H1 (cell line): ENCODE results near the gene CST2. TPM values are rescaled to one million over a fixed set of nuclear protein-coding genes. Genes with fewer than 3 reads are reported as not detected.

Experiments
- CTCF ChIA-PET: fragments of 300-600 bp; sonication (Branson Sonifier 250); formaldehyde crosslinking; loops from one replicate; lab custom pipeline; 2021; ENCODE audit not compliant: partially characterized antibody; lab: Charles Lee
- POLR2A ChIA-PET: fragments of 300-600 bp; sonication (Branson Sonifier 250); formaldehyde crosslinking; loops from one replicate; lab custom pipeline; 2021; ENCODE audit warnings: inconsistent platforms; ENCODE audit not compliant: partially characterized antibody; lab: Charles Lee
- DNase-seq, 2 experiments: peaks; one replicate each; pipeline versions ENCODE4 v3.0.0 to v3.0.0-alpha.2; 2010 to 2022; ENCODE audit warnings: low spot score in 2 of 2, low read depth in 1 of 2, mixed read lengths in 1 of 2
- FAIRE-seq: peaks from 2 replicates; lab custom pipeline; 2011; peaks lifted over from hg19 to GRCh38; lab: Jason Lieb, UNC
- H2AFZ ChIP-seq: 2 replicates; pipeline ENCODE4 v1.8.1; 2012; ENCODE audit warnings: low read length, inconsistent platforms
- H2AK5ac ChIP-seq: 2 replicates; pipeline ENCODE4 v1.6.1; 2013; ENCODE audit warnings: low read depth, low read length
- H2BK120ac ChIP-seq: replicated peaks from 2 replicates; pipeline ENCODE3; 2013; ENCODE audit warnings: low read depth, low read length, inconsistent platforms
- H2BK12ac ChIP-seq: 2 replicates; pipeline ENCODE4 v1.6.1; 2013; ENCODE audit warnings: low read depth, low read length
- H2BK15ac ChIP-seq: 2 replicates; pipeline ENCODE4 v1.6.1; 2013; ENCODE audit warnings: low read length
- H2BK20ac ChIP-seq: 2 replicates; pipeline ENCODE4 v1.6.1; 2013; ENCODE audit warnings: low read length
- H2BK5ac ChIP-seq: 2 replicates; pipeline ENCODE4 v1.6.1; 2013; ENCODE audit warnings: low read depth, low read length
- H3K14ac ChIP-seq: 2 replicates; pipeline ENCODE4 v1.6.1; 2013; ENCODE audit warnings: inconsistent platforms; ENCODE audit not compliant: insufficient read length
- H3K18ac ChIP-seq: 2 replicates; pipeline ENCODE4 v1.6.1; 2013; ENCODE audit warnings: low read length; ENCODE audit errors: extremely low read depth
- H3K23ac ChIP-seq: 2 replicates; pipeline ENCODE4 v1.6.1; 2013; ENCODE audit warnings: inconsistent platforms; ENCODE audit not compliant: insufficient read length
- H3K23me2 ChIP-seq: 2 replicates; pipeline ENCODE4 v1.6.1; 2013; ENCODE audit warnings: low read depth, low read length
- H3K27ac ChIP-seq: 2 replicates; pipeline ENCODE4 v1.6.1; 2011; ENCODE audit warnings: low read depth, low read length, inconsistent platforms
- H3K27me3 ChIP-seq, 4 experiments: replicated peaks in 1 of 4; 1 replicate in 1 of 4; 2 replicates in 3 of 4; pipeline versions ENCODE4 v1.6.1 to v1.8.1; 2011 to 2013; ENCODE audit warnings: low read length in 3 of 4, mild to moderate bottlenecking in 3 of 4, inconsistent platforms in 2 of 4, mixed read lengths in 2 of 4, moderate library complexity in 1 of 4; ENCODE audit not compliant: control insufficient read depth in 3 of 4, insufficient read depth in 3 of 4; ENCODE audit errors: extremely low read depth in 1 of 4
- H3K36me3 ChIP-seq, 4 experiments: 2 replicates each; pipeline versions ENCODE4 v1.6.1 to v1.8.1; 2011 to 2013; ENCODE audit warnings: mild to moderate bottlenecking in 4 of 4, low read length in 3 of 4, moderate library complexity in 2 of 4, control low read depth in 1 of 4, inconsistent platforms in 1 of 4; ENCODE audit not compliant: insufficient read depth in 4 of 4, control insufficient read depth in 2 of 4
- H3K4ac ChIP-seq: replicated peaks from 2 replicates; pipeline ENCODE3; 2013; ENCODE audit warnings: low read length, low read depth, mixed read lengths, inconsistent platforms; ENCODE audit not compliant: insufficient read length
- H3K4me1 ChIP-seq, 4 experiments: replicated peaks in 1 of 4; 1 replicate in 1 of 4; 2 replicates in 3 of 4; pipeline versions ENCODE4 v1.6.1 to v1.8.1; 2011 to 2013; ENCODE audit warnings: low read length in 3 of 4, inconsistent platforms in 2 of 4, mixed read lengths in 1 of 4; ENCODE audit not compliant: insufficient read depth in 4 of 4, control insufficient read depth in 3 of 4
- H3K4me2 ChIP-seq, 2 experiments: 2 replicates each; pipeline versions ENCODE4 v1.6.1 to v1.8.1; 2011 to 2013; ENCODE audit warnings: low read depth in 2 of 2, low read length in 2 of 2, control low read depth in 1 of 2, inconsistent platforms in 1 of 2, mild to moderate bottlenecking in 1 of 2; ENCODE audit not compliant: insufficient read depth in 1 of 2
- H3K4me3 ChIP-seq, 4 experiments: fragments of 200-600, 300-600 bp in 1 of 4; sonication (generic), shearing (Covaris generic), sonication (Bioruptor Twin) in 1 of 4; 2 replicates each; pipeline versions ENCODE4 v1.5.1 to v1.8.1; 2011 to 2016; ENCODE audit warnings: low read length in 4 of 4, low read depth in 3 of 4, control low read depth in 2 of 4, inconsistent platforms in 2 of 4, mild to moderate bottlenecking in 2 of 4, mixed read lengths in 1 of 4, moderate library complexity in 1 of 4; ENCODE audit not compliant: insufficient read depth in 2 of 4; ENCODE audit errors: extremely low read depth in 1 of 4
- H3K56ac ChIP-seq: replicated peaks from 2 replicates; pipeline ENCODE3; 2013; ENCODE audit warnings: low read depth, mild to moderate bottlenecking, mixed read lengths, low read length, inconsistent platforms; ENCODE audit not compliant: insufficient read length
- H3K79me1 ChIP-seq: 2 replicates; pipeline ENCODE4 v1.6.1; 2013; ENCODE audit warnings: low read depth, low read length, control low read depth
- H3K79me2 ChIP-seq, 2 experiments: 2 replicates each; pipeline versions ENCODE4 v1.6.1 to v1.8.1; 2012 to 2013; ENCODE audit warnings: low read length in 2 of 2, mild to moderate bottlenecking in 2 of 2, inconsistent platforms in 1 of 2; ENCODE audit not compliant: insufficient read depth in 2 of 2, control insufficient read depth in 1 of 2
- H3K9ac ChIP-seq, 4 experiments: replicated peaks in 1 of 4; 1 replicate in 1 of 4; 2 replicates in 3 of 4; pipeline versions ENCODE4 v1.6.1 to v1.8.1; 2011 to 2013; ENCODE audit warnings: low read depth in 3 of 4, low read length in 3 of 4, control low read depth in 2 of 4, mild to moderate bottlenecking in 2 of 4, moderate library complexity in 2 of 4, inconsistent platforms in 1 of 4; ENCODE audit errors: extremely low read depth in 1 of 4
- H3K9me3 ChIP-seq, 2 experiments: 2 replicates each; pipeline versions ENCODE4 v1.6.1 to v1.8.1; 2012 to 2013; ENCODE audit warnings: mild to moderate bottlenecking in 2 of 2, moderate library complexity in 2 of 2, control low read depth in 1 of 2, inconsistent platforms in 1 of 2, low read depth in 1 of 2, low read length in 1 of 2, mixed read lengths in 1 of 2; ENCODE audit not compliant: insufficient read depth in 2 of 2
- H4K20me1 ChIP-seq, 2 experiments: replicated peaks in 1 of 2; 2 replicates each; pipeline versions ENCODE3 to v1.8.1; 2011 to 2013; ENCODE audit warnings: inconsistent platforms in 2 of 2, low read length in 2 of 2, mild to moderate bottlenecking in 1 of 2; ENCODE audit not compliant: insufficient read depth in 2 of 2, control insufficient read depth in 1 of 2
- H4K5ac ChIP-seq: 2 replicates; pipeline ENCODE4 v1.6.1; 2013; ENCODE audit warnings: low read length, low read depth, mixed read lengths, inconsistent platforms; ENCODE audit not compliant: insufficient read length
- H4K8ac ChIP-seq: 2 replicates; pipeline ENCODE4 v1.8.0; 2013; ENCODE audit warnings: mild to moderate bottlenecking, moderate library complexity, low read length, inconsistent platforms; ENCODE audit not compliant: insufficient read depth; ENCODE audit errors: extremely low read depth
- H4K91ac ChIP-seq: replicated peaks from 2 replicates; pipeline ENCODE3; 2013; ENCODE audit warnings: low read length, mixed read lengths, inconsistent platforms; ENCODE audit not compliant: insufficient read length
- SP4 ChIP-seq: IDR thresholded peaks from 2 replicates; pipeline ENCODE4 v1.6.1; 2012; ENCODE audit warnings: low read length, inconsistent platforms
- WGBS, 2 experiments: shearing (Covaris generic) in 1 of 2; methylation state at CpG; one replicate each; pipeline versions ENCODE4 v1.1.6 to v1.1.7; 2013 to 2015; ENCODE audit warnings: low lambda C conversion rate in 2 of 2, mixed read lengths in 2 of 2, inconsistent platforms in 1 of 2, low coverage in 1 of 2, missing lambda C conversion rate in 1 of 2; ENCODE audit not compliant: insufficient replicate concordance in 2 of 2, insufficient coverage in 1 of 2, insufficient read length in 1 of 2; ENCODE audit errors: extremely low coverage in 1 of 2, missing lambda C conversion rate in 1 of 2; 5-methylcytosine and 5-hydroxymethylcytosine counted together
- polyA plus RNA-seq, 7 experiments: library from polyadenylated mRNA; depleted of rRNA in 3 of 7; stranded (reverse) in 5 of 7; unstranded in 2 of 7; fragments of >200 nt in 5 of 7; fragments of 200-250 nt in 2 of 7; gene quantifications; 1 replicate in 5 of 7; 2 replicates in 1 of 7; 4 replicates in 1 of 7; pipeline versions ENCODE4 v1.2.1 to v1.2.3, GENCODE V29; 2011 to 2013; ENCODE audit warnings: missing spikeins in 2 of 7, mixed read lengths in 2 of 7
- total RNA-seq: library from RNA; stranded (reverse); fragmentation: NEBNext Ultra II Directional; extraction: Animal tissue kit (Norgen Biotek cat#: 25700); gene quantifications from 2 replicates; pipeline ENCODE4 v1.2.1, GENCODE V29; 2021

CST2 gene
- total and polyA plus RNA-seq, 2 of the 8 experiments (the other 6 are each of a cell fraction or from before 2014, with no cell fraction given), result not detected

GRCh38 chr20:23875606-23876237 is 49.2 kb upstream of the CST2 start:
- TF ChIP-seq SP4, result no peak
- TF ChIP-seq, all 59 proteins: peak for 0
- Histone ChIP-seq H3K56ac (no peak overlapping the region), H3K4me3 (no peak overlapping the region), H3K79me1 (no peaks in the 10 kb centered on the region), H3K18ac (no peak overlapping the region), H3K4me2 (no peak overlapping the region), H3K27ac (no peak overlapping the region), H3K14ac (no peak overlapping the region), H2AK5ac (no peak overlapping the region; the same call in 1 of the 2 replicates), H3K4ac (no peak overlapping the region), H2AFZ (no peak overlapping the region), H2BK5ac (no peak overlapping the region), H3K9me3 (no peaks in the 10 kb centered on the region), H3K23me2 (no peaks in the 10 kb centered on the region; the same call in 1 of the 2 replicates), H4K8ac (no peak overlapping the region), H4K20me1 (no peaks in the 10 kb centered on the region), H3K79me2 (no peaks in the 10 kb centered on the region), H2BK15ac (no peak overlapping the region), H2BK120ac (no peak overlapping the region), H4K91ac (no peak overlapping the region), H3K36me3 (no peaks in the 10 kb centered on the region), H3K4me1 (peaks cover 2 to 9% (median 7%) of the 10 kb centered on the region in 4 experiments; a peak in 5 of 7 replicates), H4K5ac (no peak overlapping the region), H2BK12ac (no peak overlapping the region), H3K23ac (no peak overlapping the region), H3K27me3 (no peaks in the 10 kb centered on the region), H3K9ac (no peak overlapping the region; a peak in 2 of 7 replicates), H2BK20ac (no peak overlapping the region)
- WGBS, 2 experiments, result 92% methylated on average over 5 of the region's 6 CpGs; no CpG with 5 or more reads in 1 of the 2 experiments
- no peak for DNase-seq
- POLR2A ChIA-PET, result no interaction called here
- FAIRE-seq, result no peak
- CTCF ChIA-PET, result interaction anchor here (0.5 to 0.6 kb wide), 2 partner anchors 12 to 27 kb away, joined by 3 read pairs; no protein-coding TSS in a partner anchor
